ENCODE results near the gene ADAMTS20.

DNA sequence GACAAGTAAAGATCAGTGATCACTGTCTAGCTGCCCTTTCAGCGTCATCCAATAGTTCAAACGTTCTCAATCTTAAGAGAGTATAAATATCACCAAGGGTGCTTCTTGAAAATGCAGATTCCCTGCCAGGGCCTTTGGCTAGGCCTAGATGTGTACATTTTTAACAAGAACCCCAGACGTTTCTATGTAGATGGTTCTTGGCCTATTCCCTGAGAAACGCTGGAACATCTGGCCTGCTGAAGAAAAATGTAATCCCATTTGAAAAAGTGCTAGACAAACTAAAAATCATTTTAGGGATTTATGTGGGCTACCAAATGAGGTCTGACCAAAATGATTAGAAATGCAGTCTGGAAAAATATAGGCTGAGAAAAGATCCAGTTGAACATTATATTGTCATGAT lies 231.7 kb downstream of the ADAMTS20 start:
- TF ChIP-seq, protein P1, sequence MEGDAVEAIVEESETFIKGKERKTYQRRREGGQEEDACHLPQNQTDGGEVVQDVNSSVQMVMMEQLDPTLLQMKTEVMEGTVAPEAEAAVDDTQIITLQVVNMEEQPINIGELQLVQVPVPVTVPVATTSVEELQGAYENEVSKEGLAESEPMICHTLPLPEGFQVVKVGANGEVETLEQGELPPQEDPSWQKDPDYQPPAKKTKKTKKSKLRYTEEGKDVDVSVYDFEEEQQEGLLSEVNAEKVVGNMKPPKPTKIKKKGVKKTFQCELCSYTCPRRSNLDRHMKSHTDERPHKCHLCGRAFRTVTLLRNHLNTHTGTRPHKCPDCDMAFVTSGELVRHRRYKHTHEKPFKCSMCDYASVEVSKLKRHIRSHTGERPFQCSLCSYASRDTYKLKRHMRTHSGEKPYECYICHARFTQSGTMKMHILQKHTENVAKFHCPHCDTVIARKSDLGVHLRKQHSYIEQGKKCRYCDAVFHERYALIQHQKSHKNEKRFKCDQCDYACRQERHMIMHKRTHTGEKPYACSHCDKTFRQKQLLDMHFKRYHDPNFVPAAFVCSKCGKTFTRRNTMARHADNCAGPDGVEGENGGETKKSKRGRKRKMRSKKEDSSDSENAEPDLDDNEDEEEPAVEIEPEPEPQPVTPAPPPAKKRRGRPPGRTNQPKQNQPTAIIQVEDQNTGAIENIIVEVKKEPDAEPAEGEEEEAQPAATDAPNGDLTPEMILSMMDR (IDR thresholded peaks at IDR 0.05): no peak
- no peak for TF ChIP-seq EP300 (IDR thresholded peaks at IDR 0.05)
- TF ChIP-seq POLR2A (IDR thresholded peaks at IDR 0.05): no peak

Measured in gastroesophageal sphincter (tissue), 3 donors.